ENCODE measurements around the gene OSBPL10.

DNA sequence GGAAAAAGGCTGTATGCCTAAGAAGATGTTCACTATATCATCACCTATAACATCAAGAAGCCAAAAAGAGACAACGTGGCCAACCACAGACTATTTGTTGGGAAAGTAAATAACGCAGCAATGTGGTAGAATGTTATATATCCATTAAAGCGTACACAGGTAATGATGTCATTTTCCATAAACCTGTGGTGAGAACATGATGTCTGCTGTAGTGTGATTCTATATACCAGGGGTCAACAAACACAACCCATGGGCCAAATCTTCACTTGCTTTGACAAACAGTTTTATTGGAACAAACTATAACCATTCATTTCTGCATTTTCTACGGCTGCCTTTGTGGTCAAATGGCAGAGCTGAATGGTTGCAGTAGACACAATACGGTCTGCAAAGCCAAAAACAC lies 287.7 kb downstream of the OSBPL10 start:
- TF ChIP-seq, protein P1, sequence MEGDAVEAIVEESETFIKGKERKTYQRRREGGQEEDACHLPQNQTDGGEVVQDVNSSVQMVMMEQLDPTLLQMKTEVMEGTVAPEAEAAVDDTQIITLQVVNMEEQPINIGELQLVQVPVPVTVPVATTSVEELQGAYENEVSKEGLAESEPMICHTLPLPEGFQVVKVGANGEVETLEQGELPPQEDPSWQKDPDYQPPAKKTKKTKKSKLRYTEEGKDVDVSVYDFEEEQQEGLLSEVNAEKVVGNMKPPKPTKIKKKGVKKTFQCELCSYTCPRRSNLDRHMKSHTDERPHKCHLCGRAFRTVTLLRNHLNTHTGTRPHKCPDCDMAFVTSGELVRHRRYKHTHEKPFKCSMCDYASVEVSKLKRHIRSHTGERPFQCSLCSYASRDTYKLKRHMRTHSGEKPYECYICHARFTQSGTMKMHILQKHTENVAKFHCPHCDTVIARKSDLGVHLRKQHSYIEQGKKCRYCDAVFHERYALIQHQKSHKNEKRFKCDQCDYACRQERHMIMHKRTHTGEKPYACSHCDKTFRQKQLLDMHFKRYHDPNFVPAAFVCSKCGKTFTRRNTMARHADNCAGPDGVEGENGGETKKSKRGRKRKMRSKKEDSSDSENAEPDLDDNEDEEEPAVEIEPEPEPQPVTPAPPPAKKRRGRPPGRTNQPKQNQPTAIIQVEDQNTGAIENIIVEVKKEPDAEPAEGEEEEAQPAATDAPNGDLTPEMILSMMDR (IDR thresholded peaks at IDR 0.05), result no peak
- no peak for TF ChIP-seq POLR2A (IDR thresholded peaks at IDR 0.05)
- TF ChIP-seq EP300 (IDR thresholded peaks at IDR 0.05), result no peak
